A549 (cell line): ENCODE measurements around the gene FPR2. TPM values are rescaled to one million over a fixed set of nuclear protein-coding genes. Genes with fewer than 3 reads are reported as not detected.

ENCODE experiments used
- ATAC-seq, 2 experiments: fragments of 200-7000 bp in 1 of 2; fragments of >200 bp in 1 of 2; cut with Nextera tagmentation in 1 of 2; cut with Tn5 transposase in 1 of 2; 3 replicates each; pipeline versions ENCODE4 v1.8.0 to v1.9.1; 2018 to 2020; ENCODE audit warnings: mild to moderate bottlenecking in 1 of 2, moderate library complexity in 1 of 2
- CTCF ChIA-PET: fragments of 300-600 bp; sonication (Branson Sonifier 250); formaldehyde crosslinking; extraction: SDS; loops from one replicate; lab custom pipeline; 2021; ENCODE audit warnings: antibody characterized with exemption, inconsistent platforms; lab: Yijun Ruan, JAX
- POLR2A ChIA-PET: fragments of 350-600 bp; formaldehyde crosslinking; extraction: SDS; loops from one replicate; lab custom pipeline; 2021; ENCODE audit warnings: antibody characterized with exemption, inconsistent platforms; lab: Yijun Ruan, JAX
- DNase-seq, 2 experiments: peaks; one replicate each; pipeline versions ENCODE4 v3.0.0 to v3.0.0-alpha.2; 2011 to 2016; ENCODE audit warnings: low read depth in 1 of 2, low spot score in 1 of 2
- FAIRE-seq: peaks from 2 replicates; lab custom pipeline; 2011; peaks lifted over from hg19 to GRCh38; lab: Jason Lieb, UNC
- H3K27ac ChIP-seq, 2 experiments: fragments of >200 bp; sonication (Bioruptor Twin); formaldehyde crosslinking; 3 replicates each; pipeline ENCODE4 v1.5.1; 2016 to 2017
- H3K4me1 ChIP-seq: fragments of >200 bp; sonication (Bioruptor Twin); formaldehyde crosslinking; 3 replicates; pipeline ENCODE4 v1.6.1; 2016
- H3K4me2 ChIP-seq: fragments of >200 bp; sonication (Bioruptor Twin); formaldehyde crosslinking; 3 replicates; pipeline ENCODE4 v1.6.1; 2016
- H3K4me3 ChIP-seq: fragments of >200 bp; sonication (Bioruptor Twin); formaldehyde crosslinking; 3 replicates; pipeline ENCODE4 v1.5.1; 2016
- H3K9me3 ChIP-seq: fragments of >200 bp; sonication (Bioruptor Twin); formaldehyde crosslinking; 3 replicates; pipeline ENCODE4 v1.6.1; 2016
- CBX8 ChIP-seq: fragments of 200-600 bp; sonication (generic); IDR thresholded peaks from 2 replicates; pipeline ENCODE4 v1.6.1; 2016
- CHD2 ChIP-seq: fragments of 150-350 bp; IDR thresholded peaks from 2 replicates; pipeline ENCODE4 v1.6.1; 2014; ENCODE audit warnings: low read length; ENCODE audit not compliant: partially characterized antibody
- EP300 ChIP-seq, 2 experiments: fragments of >200 bp; sonication (Bioruptor Twin); formaldehyde crosslinking; IDR thresholded peaks; 2 replicates in 1 of 2; 3 replicates in 1 of 2; pipeline ENCODE4 v1.6.1; 2016 to 2017
- ESRRA ChIP-seq: fragments of 150-350 bp; IDR thresholded peaks from 2 replicates; pipeline ENCODE4 v1.6.1; 2014; ENCODE audit warnings: mild to moderate bottlenecking, low read length, borderline replicate concordance
- HEYL ChIP-seq: fragments of 250-450 bp; sonication (Bioruptor Pico); IDR thresholded peaks from 2 replicates; pipeline ENCODE4 v1.8.0; 2021; ENCODE audit warnings: mild to moderate bottlenecking, moderate library complexity
- HOXB13 ChIP-seq: fragments of 250-450 bp; sonication (Bioruptor Pico); IDR thresholded peaks from 2 replicates; pipeline ENCODE4 v1.5.0; 2020; ENCODE audit warnings: low read depth, mild to moderate bottlenecking, moderate library complexity
- KDM1A ChIP-seq: fragments of 200-600 bp; sonication (generic); IDR thresholded peaks from 2 replicates; pipeline ENCODE4 v1.6.1; 2016; ENCODE audit warnings: low read depth, mild to moderate bottlenecking
- MAX ChIP-seq: IDR thresholded peaks from 2 replicates; pipeline ENCODE4 v1.6.1; 2012
- NFE2L2 ChIP-seq: fragments of 150-350 bp; conservative IDR thresholded peaks from 2 replicates; pipeline ENCODE4 v1.6.1; 2014; ENCODE audit warnings: low read length
- NPAS2 ChIP-seq: fragments of 250-450 bp; sonication (Bioruptor Pico); IDR thresholded peaks from 2 replicates; pipeline ENCODE4 v1.8.0; 2022; ENCODE audit warnings: mild to moderate bottlenecking, moderate library complexity, borderline replicate concordance
- PHF8 ChIP-seq: fragments of 200-600 bp; sonication (generic); IDR thresholded peaks from 2 replicates; pipeline ENCODE4 v1.6.1; 2016; ENCODE audit warnings: low read depth, mild to moderate bottlenecking, antibody characterized with exemption, moderate library complexity, borderline replicate concordance
- POLR2A ChIP-seq: IDR thresholded peaks from 2 replicates; pipeline ENCODE4 v1.6.1; 2012; ENCODE audit warnings: mild to moderate bottlenecking, low read length
- RAD21 ChIP-seq, 2 experiments: fragments of >200 bp in 1 of 2; sonication (Bioruptor Twin) in 1 of 2; formaldehyde crosslinking in 1 of 2; IDR thresholded peaks in 1 of 2; conservative IDR thresholded peaks in 1 of 2; 2 replicates in 1 of 2; 3 replicates in 1 of 2; pipeline ENCODE4 v1.6.1; 2012 to 2018; ENCODE audit warnings: inconsistent platforms in 1 of 2
- RFX5 ChIP-seq: fragments of 450-650 bp; IDR thresholded peaks from 2 replicates; pipeline ENCODE4 v1.7.1; 2014; ENCODE audit warnings: antibody characterized with exemption, mild to moderate bottlenecking, moderate library complexity
- ZFP36 ChIP-seq: fragments of 450-650 bp; IDR thresholded peaks from 2 replicates; pipeline ENCODE4 v1.6.1; 2014; ENCODE audit warnings: borderline replicate concordance; ENCODE audit not compliant: partially characterized antibody
- ZNF302 ChIP-seq: fragments of 250-450 bp; sonication (Bioruptor Pico); IDR thresholded peaks from 2 replicates; pipeline ENCODE4 v1.9.0; 2021; ENCODE audit warnings: inconsistent platforms, mild to moderate bottlenecking, moderate library complexity
- ZSCAN20 ChIP-seq: fragments of 250-450 bp; sonication (Bioruptor Pico); IDR thresholded peaks from 2 replicates; pipeline ENCODE4 v1.8.0; 2022; ENCODE audit warnings: mild to moderate bottlenecking, moderate library complexity
- WGBS: methylation state at CpG from one replicate; pipeline ENCODE4 v1.1.6; 2017; ENCODE audit errors: missing lambda C conversion rate; 5-methylcytosine and 5-hydroxymethylcytosine counted together
- polyA plus RNA-seq, 4 experiments: library from polyadenylated mRNA; depleted of rRNA in 3 of 4; stranded (reverse); fragments of >200 nt; fragmentation: RNase III in 1 of 4; extraction: RNeasy Plus Mini Kit Qiagen cat#74134 plus additional on column Dnase treatment in 1 of 4; gene quantifications; 2 replicates in 3 of 4; 3 replicates in 1 of 4; pipeline ENCODE4 v1.2.3, GENCODE V29; 2011 to 2017
- TF ChIP-seq, protein P1 (sequence below): fragments of 250-450 bp; sonication (Bioruptor Pico); IDR thresholded peaks from 2 replicates; pipeline ENCODE4 v1.5.0; 2020; ENCODE audit warnings: low read depth, mild to moderate bottlenecking, moderate library complexity
- TF ChIP-seq, protein P2 (sequence below): fragments of 200-600 bp; sonication (generic); IDR thresholded peaks from 2 replicates; pipeline ENCODE4 v1.6.1; 2016; ENCODE audit warnings: antibody characterized with exemption, mild to moderate bottlenecking, moderate library complexity
- TF ChIP-seq, protein P3 (sequence below): IDR thresholded peaks from 2 replicates; pipeline ENCODE4 v1.6.1; 2012; ENCODE audit warnings: low read depth, borderline replicate concordance
- TF ChIP-seq, protein P4 (sequence below): fragments of >200 bp; sonication (Bioruptor Twin); formaldehyde crosslinking; IDR thresholded peaks from 3 replicates; pipeline ENCODE4 v1.5.1; 2016

The FPR2 gene
- polyA plus RNA-seq, 2 of the 4 experiments (the other 2 are of a cell fraction): not detected

- peaks cover 22% of the 10 kb centered on the region for H3K9me3 ChIP-seq
- no peak for ATAC-seq
- POLR2A ChIA-PET: no interaction called here
- no peak for FAIRE-seq
- no peak overlapping the region for H3K4me3 ChIP-seq
- TF ChIP-seq ZNF302 (CRISPR knock-in tag) (no peak), RFX5 (no peak), POLR2A (no peak)
- TF ChIP-seq, protein P1, sequence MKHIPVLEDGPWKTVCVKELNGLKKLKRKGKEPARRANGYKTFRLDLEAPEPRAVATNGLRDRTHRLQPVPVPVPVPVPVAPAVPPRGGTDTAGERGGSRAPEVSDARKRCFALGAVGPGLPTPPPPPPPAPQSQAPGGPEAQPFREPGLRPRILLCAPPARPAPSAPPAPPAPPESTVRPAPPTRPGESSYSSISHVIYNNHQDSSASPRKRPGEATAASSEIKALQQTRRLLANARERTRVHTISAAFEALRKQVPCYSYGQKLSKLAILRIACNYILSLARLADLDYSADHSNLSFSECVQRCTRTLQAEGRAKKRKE (CRISPR knock-in tag): no peak
- TF ChIP-seq, protein P2, sequence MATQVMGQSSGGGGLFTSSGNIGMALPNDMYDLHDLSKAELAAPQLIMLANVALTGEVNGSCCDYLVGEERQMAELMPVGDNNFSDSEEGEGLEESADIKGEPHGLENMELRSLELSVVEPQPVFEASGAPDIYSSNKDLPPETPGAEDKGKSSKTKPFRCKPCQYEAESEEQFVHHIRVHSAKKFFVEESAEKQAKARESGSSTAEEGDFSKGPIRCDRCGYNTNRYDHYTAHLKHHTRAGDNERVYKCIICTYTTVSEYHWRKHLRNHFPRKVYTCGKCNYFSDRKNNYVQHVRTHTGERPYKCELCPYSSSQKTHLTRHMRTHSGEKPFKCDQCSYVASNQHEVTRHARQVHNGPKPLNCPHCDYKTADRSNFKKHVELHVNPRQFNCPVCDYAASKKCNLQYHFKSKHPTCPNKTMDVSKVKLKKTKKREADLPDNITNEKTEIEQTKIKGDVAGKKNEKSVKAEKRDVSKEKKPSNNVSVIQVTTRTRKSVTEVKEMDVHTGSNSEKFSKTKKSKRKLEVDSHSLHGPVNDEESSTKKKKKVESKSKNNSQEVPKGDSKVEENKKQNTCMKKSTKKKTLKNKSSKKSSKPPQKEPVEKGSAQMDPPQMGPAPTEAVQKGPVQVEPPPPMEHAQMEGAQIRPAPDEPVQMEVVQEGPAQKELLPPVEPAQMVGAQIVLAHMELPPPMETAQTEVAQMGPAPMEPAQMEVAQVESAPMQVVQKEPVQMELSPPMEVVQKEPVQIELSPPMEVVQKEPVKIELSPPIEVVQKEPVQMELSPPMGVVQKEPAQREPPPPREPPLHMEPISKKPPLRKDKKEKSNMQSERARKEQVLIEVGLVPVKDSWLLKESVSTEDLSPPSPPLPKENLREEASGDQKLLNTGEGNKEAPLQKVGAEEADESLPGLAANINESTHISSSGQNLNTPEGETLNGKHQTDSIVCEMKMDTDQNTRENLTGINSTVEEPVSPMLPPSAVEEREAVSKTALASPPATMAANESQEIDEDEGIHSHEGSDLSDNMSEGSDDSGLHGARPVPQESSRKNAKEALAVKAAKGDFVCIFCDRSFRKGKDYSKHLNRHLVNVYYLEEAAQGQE: no peak
- TF ChIP-seq, all 56 proteins: peak for 0
- CTCF ChIA-PET: interaction anchor here (0.9 kb wide), 1 partner anchor 20 kb away, joined by 3 read pairs; no protein-coding TSS in a partner anchor
- H3K4me1 ChIP-seq: no peaks in the 10 kb centered on the region
- DNase-seq: no peak
- no peak overlapping the region for H3K4me2 ChIP-seq
- H3K27ac ChIP-seq: no peak overlapping the region
- 11% methylated on average over 7 of the region's 7 CpGs for WGBS
Observed at GRCh38 chr19:51761696-51762095, 716 bp downstream of the FPR2 start.

GRCh38 chr19:51765086-51765485 is 4.1 kb downstream of the FPR2 start:
- WGBS: 13% methylated on average over 5 of the region's 5 CpGs
- Histone ChIP-seq H3K4me2 (no peak overlapping the region), H3K9me3 (peaks cover 23% of the 10 kb centered on the region; the same call in 1 of the 3 replicates), H3K4me3 (no peak overlapping the region), H3K27ac (no peak overlapping the region), H3K4me1 (no peaks in the 10 kb centered on the region)
- DNase-seq (no peak), ATAC-seq (no peak), FAIRE-seq (no peak)
- TF ChIP-seq PHF8: no peak
- TF ChIP-seq ZFP36: no peak
- TF ChIP-seq ZSCAN20 (CRISPR knock-in tag): no peak
- TF ChIP-seq NPAS2 (CRISPR knock-in tag): no peak
- TF ChIP-seq, protein P3, sequence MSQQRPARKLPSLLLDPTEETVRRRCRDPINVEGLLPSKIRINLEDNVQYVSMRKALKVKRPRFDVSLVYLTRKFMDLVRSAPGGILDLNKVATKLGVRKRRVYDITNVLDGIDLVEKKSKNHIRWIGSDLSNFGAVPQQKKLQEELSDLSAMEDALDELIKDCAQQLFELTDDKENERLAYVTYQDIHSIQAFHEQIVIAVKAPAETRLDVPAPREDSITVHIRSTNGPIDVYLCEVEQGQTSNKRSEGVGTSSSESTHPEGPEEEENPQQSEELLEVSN: no peak
- TF ChIP-seq, protein P4, sequence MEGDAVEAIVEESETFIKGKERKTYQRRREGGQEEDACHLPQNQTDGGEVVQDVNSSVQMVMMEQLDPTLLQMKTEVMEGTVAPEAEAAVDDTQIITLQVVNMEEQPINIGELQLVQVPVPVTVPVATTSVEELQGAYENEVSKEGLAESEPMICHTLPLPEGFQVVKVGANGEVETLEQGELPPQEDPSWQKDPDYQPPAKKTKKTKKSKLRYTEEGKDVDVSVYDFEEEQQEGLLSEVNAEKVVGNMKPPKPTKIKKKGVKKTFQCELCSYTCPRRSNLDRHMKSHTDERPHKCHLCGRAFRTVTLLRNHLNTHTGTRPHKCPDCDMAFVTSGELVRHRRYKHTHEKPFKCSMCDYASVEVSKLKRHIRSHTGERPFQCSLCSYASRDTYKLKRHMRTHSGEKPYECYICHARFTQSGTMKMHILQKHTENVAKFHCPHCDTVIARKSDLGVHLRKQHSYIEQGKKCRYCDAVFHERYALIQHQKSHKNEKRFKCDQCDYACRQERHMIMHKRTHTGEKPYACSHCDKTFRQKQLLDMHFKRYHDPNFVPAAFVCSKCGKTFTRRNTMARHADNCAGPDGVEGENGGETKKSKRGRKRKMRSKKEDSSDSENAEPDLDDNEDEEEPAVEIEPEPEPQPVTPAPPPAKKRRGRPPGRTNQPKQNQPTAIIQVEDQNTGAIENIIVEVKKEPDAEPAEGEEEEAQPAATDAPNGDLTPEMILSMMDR: no peak
- no peak for TF ChIP-seq HEYL (CRISPR knock-in tag)
- TF ChIP-seq CBX8: no peak
- TF ChIP-seq MAX: no peak
- CTCF ChIA-PET: interaction anchor here (2.1 kb wide), 1 partner anchor 12 kb away, joined by 10 read pairs; no protein-coding TSS in a partner anchor
- POLR2A ChIA-PET: no interaction called here

- no peak overlapping the region for H3K4me3 ChIP-seq
- H3K27ac ChIP-seq: no peak overlapping the region
- TF ChIP-seq POLR2A (no peak), ZNF302 (CRISPR knock-in tag) (no peak), KDM1A (no peak), CHD2 (no peak), RFX5 (no peak), HEYL (CRISPR knock-in tag) (no peak), NFE2L2 (no peak), RAD21 (conservative IDR thresholded peaks at IDR 0.05 in 1 of 2, IDR thresholded peaks at IDR 0.05 in 1 of 2) (no peak), EP300 (IDR thresholded peaks at IDR 0.05) (no peak), ESRRA (no peak), HOXB13 (CRISPR knock-in tag) (no peak), MAX (no peak)
- no peak overlapping the region for H3K4me2 ChIP-seq
- FAIRE-seq (no peak), DNase-seq (no peak), ATAC-seq (no peak)
- POLR2A ChIA-PET: no interaction called here
- H3K9me3 ChIP-seq: peaks cover 19% of the 10 kb centered on the region; the same call in 2 of the 3 replicates
- CTCF ChIA-PET: interaction anchor here (2.4 kb wide), 1 partner anchor 11 kb away, joined by 8 read pairs; no protein-coding TSS in a partner anchor
- WGBS: 15% methylated on average over 5 of the region's 5 CpGs
- no peaks in the 10 kb centered on the region for H3K4me1 ChIP-seq
Observed at GRCh38 chr19:51766461-51766860, 5.5 kb downstream of the FPR2 start.
